ENCODE data around the gene DZIP1L.
"Not testable (repeated sequence)": the region's sequence is repeated elsewhere in the genome, so short reads cannot be mapped to it uniquely, and the experiment has no call there.

The DZIP1L gene

DNA sequence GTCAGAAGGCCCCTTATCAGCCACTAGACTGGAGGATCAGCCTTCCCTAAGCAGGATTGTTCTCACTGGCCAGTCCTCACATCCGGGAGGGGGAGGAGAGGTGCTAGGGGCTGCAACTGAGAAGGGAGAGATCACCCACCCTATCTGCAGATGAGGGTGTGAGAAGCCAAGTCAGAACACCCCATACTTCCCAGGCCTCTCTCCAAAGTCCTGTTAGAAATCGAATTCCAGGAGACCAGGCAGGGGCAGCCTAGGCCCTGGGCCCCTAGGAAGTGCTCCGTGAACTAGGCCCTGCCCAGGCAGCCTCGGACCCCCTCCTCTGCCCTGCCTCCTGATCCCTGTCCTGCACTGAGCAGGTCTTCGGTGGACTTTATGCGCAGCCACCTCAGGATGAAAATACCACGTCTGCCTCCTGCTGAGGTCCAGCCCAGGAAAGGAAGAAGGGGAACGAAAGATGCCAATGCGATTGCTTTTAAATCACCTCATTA, 933 bp downstream of the DZIP1L start:
- DNase-seq (ENCODE audit: low read depth) = no peak

DNA sequence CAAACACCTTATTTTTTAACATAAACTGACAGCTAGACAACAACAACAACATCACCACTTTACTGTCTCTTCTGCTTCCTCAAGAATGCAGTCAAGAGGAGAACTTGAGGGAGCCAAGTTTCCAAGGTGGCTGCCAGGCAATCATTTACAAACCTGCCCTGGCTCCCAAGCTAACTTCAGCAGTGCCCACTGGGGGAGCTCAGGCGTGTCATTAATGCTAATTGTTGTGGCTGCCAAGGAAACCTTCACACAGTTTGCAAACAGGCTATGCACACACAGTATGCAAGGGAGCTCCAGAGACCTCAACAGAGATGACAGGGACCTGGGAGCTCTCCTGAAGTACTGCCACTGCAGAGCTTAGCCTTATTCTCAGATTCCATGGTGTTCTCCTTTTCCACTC, 2.1 kb downstream of the DZIP1L start:
- no peak for DNase-seq (ENCODE audit: low read depth)

DNA sequence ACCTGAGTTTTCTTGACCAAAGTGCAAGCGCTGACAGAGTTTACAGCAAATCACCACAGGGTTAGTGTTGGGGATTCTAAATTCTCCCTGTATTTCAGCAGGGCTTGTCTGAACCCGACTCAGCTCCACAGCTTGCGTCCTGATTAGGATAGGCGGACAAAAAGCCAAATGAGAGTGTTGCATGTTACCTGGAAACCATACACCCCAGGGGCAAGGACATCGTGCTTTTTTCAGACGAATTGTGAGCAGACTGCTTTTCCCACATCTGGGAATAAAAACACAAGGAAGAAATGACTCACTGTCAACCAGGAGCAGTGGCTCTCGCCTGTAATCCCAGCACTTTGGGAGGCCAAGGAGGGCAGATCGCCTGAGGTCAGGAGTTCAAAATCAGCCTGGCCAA, 3.0 kb downstream of the DZIP1L start:
- DNase-seq (ENCODE audit: low read depth) = no peak

DNA sequence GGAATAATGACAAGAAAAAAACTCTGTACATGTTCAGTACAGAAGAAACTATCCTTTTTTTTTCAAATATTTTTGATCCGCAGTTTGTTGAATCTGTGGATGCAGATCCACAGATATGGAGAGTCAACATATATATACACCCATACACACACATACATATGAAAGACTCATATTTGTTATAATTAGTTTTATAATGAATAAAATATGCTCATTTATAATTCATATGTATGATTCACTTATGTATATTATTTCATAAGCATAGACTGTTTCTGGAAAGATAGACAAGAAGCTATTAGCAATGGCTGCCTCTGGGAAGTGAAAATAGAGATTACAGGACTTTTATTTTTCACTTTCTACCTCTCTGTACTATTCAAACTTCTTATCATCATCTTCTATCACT, 9.8 kb downstream of the DZIP1L start:
- DNase-seq (ENCODE audit: low read depth) = no peak

DNA sequence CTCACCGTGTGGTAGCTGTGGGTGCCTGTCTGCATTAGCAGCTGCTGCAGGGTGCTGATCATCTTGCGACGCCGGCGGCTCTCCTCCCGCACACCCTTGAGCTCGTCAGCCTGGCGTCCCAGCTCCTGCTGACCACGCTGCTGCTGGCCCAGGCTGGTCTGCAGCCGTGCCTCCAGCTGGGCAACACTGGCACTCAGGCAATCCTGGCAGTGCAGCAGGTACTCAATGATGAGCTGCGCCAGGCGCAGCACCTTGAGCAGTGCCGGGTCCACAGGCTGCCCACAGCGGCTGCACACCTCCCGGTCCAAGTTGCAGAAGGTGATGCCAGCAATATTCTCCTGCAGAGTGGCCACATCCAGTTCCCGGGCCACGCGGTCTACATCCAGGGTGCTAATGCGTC, 11.9 kb downstream of the DZIP1L start:
- DNase-seq (ENCODE audit: low read depth) = no peak

DNA sequence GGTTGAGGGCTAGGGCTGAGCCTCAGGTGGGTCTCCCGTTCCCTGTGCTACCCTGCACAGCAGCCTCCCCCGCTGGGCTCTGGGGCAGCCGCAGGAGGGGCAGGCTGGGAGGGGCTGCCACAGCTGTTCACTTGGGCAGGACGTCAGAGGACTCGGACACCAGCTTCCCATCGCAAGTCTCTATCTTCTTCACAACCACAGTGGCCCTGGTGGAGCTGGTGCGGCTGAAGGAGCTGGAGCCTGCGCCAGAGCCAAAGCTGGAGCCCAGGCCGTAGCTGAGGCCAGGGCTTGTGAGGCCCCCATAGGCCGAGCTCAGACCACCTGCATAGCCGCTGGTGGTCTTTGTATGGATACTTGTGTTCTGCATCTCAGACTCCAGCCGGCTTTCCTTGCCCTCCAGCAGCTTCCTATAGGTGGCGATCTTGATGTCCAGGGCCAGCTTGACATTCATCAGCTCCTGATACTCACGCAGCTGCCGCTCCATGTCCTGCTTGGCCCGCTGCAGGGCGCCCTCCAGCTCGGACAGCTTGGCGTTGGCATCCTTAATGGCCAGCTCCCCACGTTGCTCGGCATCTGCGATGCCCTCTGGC, 14.0 kb downstream of the DZIP1L start:
- not testable (repeated sequence) for DNase-seq (ENCODE audit: low read depth)

DNA sequence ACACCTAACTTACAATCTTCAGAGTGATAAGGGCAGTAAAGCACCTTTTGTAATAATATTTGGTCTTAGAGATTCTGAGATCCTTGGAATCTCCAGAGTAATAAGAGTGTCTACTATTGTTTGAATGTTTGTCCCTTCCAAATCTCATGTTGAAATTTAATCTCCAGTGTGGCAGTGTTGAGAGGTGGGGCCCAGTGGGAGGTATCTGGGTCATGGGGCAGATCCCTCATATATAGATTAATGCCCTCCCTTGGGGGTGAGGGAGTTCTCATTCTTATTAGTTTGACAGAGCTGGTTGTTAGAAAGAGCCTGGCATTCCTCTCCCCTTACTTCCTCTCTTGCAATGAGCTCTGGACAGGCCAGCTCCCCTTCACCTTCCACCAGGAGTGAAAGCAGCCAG, 16.0 kb downstream of the DZIP1L start:
- no peak for DNase-seq (ENCODE audit: low read depth)

DNA sequence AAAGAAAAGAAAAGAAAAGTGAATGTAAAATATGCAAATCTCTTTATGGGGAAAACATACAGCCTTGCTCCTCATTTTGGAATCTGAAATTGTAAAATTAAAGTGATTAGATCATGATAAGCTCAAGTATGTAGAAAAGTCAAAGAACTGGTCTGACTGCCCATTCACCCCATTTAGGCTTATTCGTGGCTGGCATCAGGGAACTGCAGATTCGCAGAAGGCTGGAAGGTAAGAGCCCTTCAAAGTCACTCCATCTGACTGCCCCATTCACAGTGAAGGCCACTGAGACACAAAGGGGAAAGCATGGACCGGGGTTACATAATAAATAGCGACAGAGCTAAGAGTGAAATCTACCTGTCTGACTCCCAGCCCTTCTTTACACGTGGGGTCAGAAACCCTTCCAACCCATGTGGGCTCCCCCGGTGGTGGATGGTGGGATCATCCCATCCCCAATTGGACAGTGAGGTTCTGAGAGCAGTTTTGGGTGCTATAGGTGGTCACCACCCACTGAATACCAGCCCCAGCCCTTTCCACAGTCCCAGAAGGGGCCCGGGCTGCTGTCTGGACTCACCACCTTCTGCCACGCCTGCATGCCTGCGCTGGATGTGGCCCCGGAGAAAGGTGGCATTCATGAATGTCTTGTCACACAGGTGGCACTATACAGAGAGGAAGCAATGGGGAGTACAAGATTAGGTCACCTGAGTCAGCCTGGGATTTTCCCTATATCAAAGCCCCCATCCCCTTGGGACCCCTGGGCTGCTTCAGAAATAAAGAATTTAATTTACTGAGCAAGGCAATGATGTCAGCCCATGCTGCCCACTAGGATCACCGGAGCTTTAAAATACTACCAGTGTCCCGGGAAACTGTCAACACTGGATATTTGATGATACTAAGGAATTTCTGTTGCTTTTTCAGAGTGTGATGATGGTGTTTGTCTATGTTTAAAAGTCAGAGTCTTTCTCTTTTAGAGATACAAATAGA, 17.9 kb downstream of the DZIP1L start:
- DNase-seq (ENCODE audit: low read depth) = no peak

DNA sequence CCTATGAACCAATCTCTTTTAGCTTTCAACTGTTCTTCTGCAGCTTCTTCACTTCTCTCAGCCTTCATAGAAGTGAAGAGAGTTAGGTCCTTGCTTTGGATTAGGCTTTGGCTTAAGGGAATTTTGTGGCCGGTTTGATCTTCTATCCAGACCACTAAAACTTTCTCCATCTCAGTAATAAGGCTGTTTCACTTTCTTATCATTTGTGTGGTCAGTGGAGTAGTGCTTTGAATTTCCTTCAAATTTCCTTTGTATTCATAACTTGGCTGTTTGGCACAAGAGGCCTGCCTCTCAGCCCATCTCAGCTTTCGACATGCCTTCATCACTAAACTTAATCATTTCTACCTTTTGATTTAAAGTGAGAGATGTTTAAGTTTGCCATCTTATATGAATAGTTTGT, 21.7 kb downstream of the DZIP1L start:
- no peak for DNase-seq (ENCODE audit: low read depth)

DNA sequence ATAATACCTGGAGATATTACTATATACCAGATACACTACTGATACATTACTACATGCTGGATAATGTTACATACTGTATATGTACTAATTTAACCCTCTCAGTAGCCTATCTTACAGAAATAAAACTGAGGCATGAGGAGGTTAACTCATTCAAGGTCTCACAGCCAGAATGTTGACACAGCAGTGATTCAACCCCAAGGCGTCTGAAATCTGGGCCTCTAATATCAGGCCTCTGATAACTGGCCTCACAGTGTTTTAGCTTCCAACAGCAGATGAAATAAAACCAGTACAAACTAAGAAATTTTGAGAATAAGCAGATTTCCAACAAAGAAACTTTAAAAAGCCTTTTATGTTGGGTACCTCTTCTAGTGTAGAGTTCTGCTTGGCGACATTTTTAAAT, 23.4 kb downstream of the DZIP1L start:
- no peak for DNase-seq (ENCODE audit: low read depth)

DNA sequence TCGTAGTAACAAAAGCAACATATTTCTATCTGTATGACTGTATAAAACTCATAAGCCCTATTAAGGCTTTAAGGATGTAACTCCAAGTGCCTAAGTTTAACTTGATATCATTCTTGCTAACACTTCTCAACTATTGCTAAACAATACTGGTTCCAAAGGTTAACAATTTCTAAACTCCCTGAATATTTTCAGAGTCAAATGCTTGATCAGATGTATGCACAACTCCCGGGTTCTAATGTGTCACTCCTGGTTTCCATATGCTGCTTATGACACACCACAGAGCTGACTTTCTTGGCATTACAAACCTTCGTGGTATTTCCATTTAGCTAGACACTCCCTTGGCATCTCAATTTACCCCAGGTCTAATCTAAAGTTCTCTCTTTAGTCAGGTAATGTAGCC, 26.3 kb downstream of the DZIP1L start:
- DNase-seq (ENCODE audit: low read depth) = no peak

DNA sequence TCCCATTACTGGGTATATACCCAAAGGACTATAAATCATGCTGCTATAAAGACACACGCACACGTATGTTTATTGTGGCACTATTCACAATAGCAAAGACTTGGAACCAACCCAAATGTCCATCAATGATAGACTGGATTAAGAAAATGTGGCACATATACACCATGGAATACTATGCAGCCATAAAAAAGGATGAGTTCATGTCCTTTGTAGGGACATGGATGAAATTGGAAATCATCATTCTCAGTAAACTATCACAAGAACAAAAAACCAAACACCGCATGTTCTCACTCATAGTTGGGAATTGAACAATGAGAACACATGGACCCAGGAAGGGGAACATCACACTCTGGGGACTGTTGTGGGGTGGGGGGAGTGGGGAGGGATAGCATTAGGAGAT, 29.7 kb downstream of the DZIP1L start:
- DNase-seq (ENCODE audit: low read depth) = not testable (repeated sequence)

DNA sequence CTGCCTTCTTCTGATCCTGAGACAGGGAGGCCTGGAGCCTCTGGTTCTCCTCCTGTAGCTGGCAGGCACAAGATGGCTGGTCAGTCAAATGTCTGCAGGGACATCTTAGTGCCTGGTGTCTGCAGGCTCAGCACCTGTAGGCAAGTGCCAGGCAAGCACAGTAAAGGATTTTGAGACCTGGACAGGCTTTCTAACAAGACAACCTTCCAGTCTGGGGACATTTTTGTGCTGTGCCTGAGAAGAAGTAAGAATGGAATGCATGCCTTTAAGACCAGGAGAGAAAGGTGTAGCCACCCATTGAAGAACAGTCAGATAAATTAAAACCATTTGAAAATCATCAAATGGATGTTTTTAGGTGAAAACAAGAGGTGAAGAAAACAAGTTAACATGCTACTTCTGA, 31.2 kb downstream of the DZIP1L start:
- DNase-seq (ENCODE audit: low read depth) = no peak

DNA sequence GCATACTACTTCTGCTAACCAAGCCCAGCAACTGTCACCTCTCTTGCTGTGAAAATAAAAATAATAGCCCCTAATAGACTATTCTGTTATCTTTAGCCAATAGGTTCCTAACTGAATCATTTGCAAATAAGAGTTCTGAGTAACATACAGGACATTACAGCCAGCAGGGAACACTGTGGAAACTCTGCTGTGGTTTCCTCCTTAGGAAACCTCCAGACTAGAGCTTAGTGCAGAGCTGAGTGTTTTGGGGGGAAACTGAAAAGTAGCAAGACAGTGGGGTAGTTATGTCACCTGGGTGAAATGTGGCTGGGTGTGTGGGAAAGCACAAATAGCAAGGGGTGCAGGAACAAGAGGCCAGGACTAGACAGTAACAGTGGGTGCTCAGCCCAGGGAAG, 32.4 kb downstream of the DZIP1L start:
- DNase-seq (ENCODE audit: low read depth) = no peak

DNA sequence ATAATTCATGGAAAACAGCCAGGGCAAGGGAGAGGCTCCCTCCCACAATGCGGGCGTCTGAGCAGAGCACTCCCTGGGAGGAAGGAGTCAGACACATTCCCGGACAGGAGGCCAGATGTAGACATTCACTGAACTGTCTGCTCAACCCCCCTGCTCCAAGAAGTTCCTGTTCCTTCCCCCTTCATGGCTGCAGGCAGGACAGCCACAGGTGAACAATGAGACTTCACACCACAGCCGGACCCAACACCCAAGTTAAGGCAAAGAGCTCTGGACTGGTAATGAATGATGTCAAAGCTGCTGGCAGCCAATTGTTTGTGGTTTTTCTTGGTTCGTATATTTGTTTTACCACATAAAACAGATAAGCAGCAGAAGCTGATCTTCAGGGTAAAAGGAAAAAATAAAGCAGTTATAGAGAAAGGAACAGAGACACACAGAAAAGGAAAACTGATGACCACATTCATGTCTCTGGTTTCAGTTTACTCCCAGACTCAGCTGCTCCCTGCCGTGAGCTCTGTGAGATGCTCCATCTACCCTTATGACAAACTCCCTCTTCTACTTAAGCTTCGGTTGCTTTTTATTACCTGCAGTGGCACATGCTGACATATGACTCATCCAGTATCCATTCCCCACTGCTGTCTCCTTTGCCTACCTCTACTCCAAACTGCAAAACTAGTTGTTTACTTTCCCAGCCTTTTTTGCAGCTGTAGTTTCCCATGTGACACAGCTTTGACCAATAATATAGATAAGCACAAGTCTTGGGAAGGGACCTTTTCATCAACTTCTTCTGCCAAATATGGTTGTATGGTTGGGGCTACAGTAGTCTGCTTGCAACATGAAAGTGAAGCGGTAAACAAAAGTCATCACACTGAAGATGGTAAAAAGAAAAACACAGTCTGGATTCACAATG, 33.1 kb downstream of the DZIP1L start:
- DNase-seq (ENCODE audit: low read depth) = no peak

DNA sequence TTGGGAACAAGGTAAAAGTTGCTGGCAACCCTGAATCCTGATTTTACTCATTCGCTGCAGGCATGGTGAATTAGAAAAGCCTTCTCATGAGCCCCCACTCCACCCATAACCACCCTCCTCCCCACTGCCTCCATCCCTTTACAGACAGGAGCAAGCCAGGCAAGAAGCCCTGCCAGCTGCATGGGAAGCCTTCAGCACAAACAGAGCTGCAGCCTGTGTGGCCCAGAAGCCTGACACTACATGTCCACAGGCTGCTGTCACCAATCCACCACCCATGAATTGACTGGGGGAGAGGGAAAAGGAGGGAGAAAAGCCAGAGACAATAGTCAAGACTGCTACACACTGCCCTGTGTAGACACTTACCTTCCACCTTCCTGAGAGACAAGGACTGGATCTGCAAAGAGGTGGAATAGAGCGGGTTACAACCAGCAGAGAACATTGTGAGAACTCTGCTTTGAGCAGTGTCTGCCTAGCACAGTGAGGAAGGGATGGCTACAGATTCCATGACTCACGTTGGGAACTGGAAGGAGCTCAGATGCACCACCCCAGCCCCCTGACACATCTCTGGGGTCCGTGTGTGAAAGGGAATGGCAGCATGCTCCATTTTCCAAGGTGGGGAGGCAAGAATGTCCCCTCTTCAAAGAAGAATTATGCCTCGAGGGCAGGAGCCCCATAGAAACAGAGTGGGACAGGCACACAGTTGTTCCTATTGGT, 33.9 kb downstream of the DZIP1L start:
- no peak for DNase-seq (ENCODE audit: low read depth)

DNA sequence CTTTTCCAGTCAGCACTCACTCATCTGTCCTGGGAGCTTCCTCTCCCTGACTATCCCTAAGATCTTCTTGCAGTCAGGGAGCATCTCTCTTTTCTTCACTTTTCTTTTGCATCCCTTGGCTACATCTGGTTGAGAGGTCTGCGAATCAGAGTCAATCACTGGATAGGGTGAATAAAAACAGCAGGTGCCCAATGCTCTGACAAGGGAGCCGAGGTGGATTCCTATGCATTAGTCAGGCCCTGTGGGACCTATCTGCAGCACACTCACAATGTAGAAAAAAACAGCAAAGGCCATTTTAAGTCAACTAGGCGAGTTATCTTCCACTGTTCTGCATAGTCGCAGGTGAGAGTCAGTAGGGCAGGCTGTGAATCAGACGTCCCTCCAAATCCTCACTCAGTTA, 35.5 kb downstream of the DZIP1L start:
- no peak for DNase-seq (ENCODE audit: low read depth)

DNA sequence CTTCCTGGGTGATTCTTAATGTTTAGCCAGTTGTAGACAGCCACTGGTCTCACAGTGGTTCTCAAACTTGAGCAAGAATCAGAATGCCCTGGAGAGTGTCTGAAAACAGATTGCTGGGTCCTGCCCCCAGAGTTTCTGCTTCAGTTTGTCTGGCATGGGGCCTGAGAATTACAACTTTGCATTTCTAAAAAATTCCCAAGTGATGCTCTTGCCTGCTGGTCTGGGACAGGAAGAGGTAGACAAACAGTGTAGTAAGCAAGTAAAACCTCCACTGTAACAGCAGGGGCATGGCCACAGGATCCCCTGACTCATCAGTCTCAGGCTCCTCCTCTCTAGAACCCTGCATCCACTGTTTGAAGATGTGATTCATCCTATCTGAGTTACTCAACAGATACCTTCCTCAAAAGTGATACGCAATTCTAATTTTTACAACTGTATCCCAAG, 36.5 kb downstream of the DZIP1L start:
- DNase-seq (ENCODE audit: low read depth) = no peak

DNA sequence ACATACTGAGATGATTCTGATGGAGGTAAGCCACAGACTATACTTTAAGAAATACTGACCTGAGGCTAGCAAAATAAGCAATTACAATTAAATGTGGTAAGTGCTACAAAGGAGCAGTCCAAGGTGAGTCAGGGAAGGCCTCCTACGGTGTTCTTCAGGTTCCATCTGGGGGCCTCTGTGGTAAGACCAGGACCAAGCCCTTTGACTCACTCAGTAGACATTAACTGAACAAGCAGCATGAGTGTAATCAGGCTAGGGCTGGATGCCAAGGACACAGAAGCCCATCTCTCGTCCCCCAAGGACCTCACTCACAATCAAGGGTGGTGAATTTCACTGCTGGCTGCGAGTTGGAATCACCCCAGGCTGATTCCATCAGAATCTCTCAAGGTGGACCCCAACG, 37.3 kb downstream of the DZIP1L start:
- DNase-seq (ENCODE audit: low read depth) = no peak

DNA sequence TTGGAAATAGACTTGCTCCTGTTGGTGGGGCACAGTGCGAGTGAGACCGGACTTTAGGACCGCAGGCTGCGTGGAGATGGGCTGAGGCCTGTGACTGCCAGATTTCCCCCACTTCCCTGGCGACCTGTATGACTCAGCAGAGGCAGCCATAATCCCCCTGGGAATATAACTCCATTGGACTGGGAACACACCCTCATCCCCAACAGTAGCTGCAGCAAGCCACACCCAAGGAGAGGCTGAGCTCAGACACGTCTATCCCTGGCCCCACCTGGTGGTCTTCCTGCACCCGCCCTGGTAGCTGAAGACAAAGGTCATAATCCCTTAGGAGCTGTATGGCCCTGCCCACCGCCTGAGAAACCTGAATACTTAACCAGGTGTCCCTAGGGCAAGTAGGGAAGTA, 42.6 kb downstream of the DZIP1L start:
- no peak for DNase-seq (ENCODE audit: low read depth)

DNA sequence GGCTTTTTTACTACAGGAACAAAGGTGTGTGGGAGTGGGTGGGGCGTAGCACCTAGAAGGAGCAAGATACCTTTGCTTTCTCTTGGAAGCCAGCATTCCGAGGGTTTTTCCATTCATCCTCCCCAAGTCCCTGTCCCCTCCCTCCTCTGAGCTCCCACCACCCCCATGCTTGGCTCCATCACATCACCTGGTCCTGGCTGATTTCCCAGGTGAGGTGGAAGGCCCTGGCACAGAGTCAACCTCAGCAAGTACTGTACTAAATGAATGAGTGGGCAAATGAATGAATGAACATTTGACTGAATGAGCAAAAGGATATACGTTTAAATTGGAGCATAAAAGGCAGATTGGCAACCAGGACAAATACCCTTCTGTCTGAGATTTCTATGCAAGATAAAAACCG, 45.4 kb downstream of the DZIP1L start:
- no peak for DNase-seq (ENCODE audit: low read depth)

All from activated T-cell treated with anti-CD3 and anti-CD28 coated beads for 24 hours (primary cell).